ENCODE measurements around the gene ATP5F1C.

DNA sequence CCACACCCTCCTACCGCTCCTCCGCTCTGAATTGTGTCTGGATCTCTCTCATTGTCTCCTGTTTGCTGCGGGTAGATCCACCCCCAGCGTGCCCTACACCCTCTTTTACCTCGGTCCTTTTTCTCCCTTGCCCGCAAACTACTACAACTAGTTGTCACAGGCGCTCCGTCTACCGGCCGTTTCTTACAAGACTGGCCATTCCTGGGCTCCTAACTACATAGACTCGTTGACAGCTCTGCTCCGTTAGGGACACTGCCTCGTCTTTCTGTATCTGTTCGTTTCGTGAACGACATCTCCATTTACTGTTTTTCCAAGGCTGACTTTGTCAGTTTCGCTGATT lies 31.1 kb downstream of the ATP5F1C start:
- TF ChIP-seq CTCF (IDR thresholded peaks at IDR 0.05) (peak in 2 of 6 experiments; percentile 21 to 23), POLR2A (IDR thresholded peaks at IDR 0.05) (no peak)
